ENCODE measurements around the gene RBM20.

RBM20 gene

DNA sequence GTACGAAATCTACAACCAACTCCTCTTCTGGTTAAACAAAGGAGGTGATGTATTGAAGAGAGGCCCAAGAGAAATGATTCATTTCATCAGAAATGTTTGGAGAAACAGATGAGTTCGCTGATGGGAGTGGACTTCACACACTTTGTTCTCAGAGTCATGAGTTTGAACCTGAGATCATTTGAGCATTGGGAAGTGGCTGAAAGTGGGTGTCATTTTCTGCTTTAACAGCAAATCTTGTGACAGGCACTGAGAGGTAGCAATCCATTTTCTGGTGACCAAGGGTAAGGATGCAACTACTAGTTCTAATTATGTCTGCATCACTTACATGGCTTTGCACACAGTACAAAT, 51.4 kb downstream of the RBM20 start:
- ChIA-PET CTCF (interaction anchor here (1.5 kb wide), 1 partner anchor 24 kb away, joined by 3 read pairs; no protein-coding TSS in a partner anchor), POLR2A (no interaction called here)
- no peak for TF ChIP-seq CTCF (IDR thresholded peaks at IDR 0.05; ENCODE audit: insufficient read depth, low read length, missing control alignments)

DNA sequence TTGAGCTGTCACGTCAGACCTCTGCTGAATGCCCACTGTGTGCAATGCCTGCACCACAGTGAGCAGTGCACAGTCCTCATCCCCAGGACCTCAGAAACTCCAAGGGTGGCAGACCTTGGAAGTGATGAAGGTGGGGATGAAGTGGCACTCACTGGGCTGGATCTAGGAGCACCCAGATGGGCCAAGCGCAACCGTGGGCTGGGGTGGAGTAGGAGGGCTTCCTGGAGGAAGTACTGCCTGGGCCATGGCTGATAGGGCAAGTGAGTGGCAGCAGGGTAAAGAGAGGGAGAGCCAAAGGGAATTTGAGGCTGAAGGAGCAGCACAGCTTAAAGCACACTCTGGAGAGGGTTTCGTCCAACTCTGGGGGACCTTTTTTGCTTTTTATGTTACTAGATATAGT, 52.3 kb downstream of the RBM20 start:
- CTCF ChIA-PET, result interaction anchor here (1.0 to 1.5 kb wide), 2 partner anchors 15 to 25 kb away, joined by 3 to 4 read pairs; no protein-coding TSS in a partner anchor
- no peak for DNase-seq (ENCODE audit: low read depth, low spot score)
- no peak for TF ChIP-seq CTCF (IDR thresholded peaks at IDR 0.05; ENCODE audit: insufficient read depth, low read length, missing control alignments)
- POLR2A ChIA-PET, result no interaction called here
- no peak overlapping the region for H3K4me3 ChIP-seq (ENCODE audit: low read depth, low read length)

More for the DNA sequence above, 51.4 kb downstream of the RBM20 start:
- DNase-seq (ENCODE audit: low read depth, low spot score), result no peak
- no peak overlapping the region for H3K4me3 ChIP-seq (ENCODE audit: low read depth, low read length)

DNA sequence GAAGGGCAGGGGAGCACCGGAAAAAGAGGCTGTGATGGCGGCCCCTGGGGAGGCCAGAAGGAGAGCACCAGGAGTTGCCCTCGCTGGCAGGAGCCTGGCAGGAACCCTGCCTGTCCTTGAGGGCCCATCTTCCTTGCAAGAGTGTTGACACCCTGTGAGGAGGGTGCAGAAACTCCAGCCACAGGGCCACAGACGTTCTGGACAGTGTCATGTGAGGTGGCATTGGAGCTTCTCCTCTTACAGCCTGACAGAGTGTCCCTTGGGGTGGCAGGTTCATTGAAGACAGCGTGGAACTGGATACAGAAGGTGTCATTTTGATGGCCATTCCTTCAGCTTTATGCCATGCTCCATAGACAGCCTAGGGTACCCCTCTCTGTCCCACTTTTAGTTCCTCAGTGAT, 54.2 kb downstream of the RBM20 start:
- POLR2A ChIA-PET, result no interaction called here
- no peak for DNase-seq (ENCODE audit: low read depth, low spot score)
- CTCF ChIA-PET, result interaction anchor here (0.8 to 2.7 kb wide), 3 partner anchors 15 to 26 kb away, joined by 3 to 11 read pairs (median 4); no protein-coding TSS in a partner anchor
- H3K4me3 ChIP-seq (ENCODE audit: low read depth, low read length), result no peak overlapping the region
- TF ChIP-seq CTCF (IDR thresholded peaks at IDR 0.05; ENCODE audit: insufficient read depth, low read length, missing control alignments), result no peak

DNA sequence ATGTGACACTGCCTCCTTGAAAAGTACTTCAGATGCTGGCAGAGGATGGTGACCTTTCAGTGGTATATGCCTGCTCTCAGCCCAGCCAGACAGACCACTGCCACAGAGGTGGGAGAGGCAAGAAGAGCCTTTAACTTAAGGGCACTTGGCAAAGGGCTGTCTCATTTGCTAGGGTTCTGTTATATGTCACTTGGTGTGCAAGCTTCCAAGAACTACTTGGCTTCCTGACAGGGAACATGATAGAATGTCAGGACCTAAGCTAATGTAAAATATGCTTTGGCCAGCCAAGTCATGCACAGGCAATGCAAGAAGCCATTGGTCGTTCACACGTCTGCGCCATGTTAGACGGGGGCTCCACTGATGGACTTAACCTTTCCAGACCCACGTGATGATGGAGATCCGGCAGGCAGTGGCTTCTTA, 54.7 kb downstream of the RBM20 start:
- ChIA-PET POLR2A (no interaction called here), CTCF (interaction anchor here (0.8 to 2.7 kb wide), 2 partner anchors 15 to 27 kb away, joined by 3 to 11 read pairs; no protein-coding TSS in a partner anchor)
- H3K4me3 ChIP-seq (ENCODE audit: low read depth, low read length), result no peak overlapping the region
- no peak for DNase-seq (ENCODE audit: low read depth, low spot score)
- TF ChIP-seq CTCF (IDR thresholded peaks at IDR 0.05; ENCODE audit: insufficient read depth, low read length, missing control alignments), result no peak

GRCh38 chr10:110699859-110700468, 55.8 kb downstream of the RBM20 start:
- no peak for DNase-seq (ENCODE audit: low read depth, low spot score)
- CTCF ChIA-PET, result interaction anchor here (0.6 kb wide), 1 partner anchor 28 kb away, joined by 3 read pairs; no protein-coding TSS in a partner anchor
- POLR2A ChIA-PET, result no interaction called here

More at GRCh38 chr10:110699859-110700468, 55.8 kb downstream of the RBM20 start:
- no peak for TF ChIP-seq CTCF (IDR thresholded peaks at IDR 0.05; ENCODE audit: insufficient read depth, low read length, missing control alignments)
- H3K4me3 ChIP-seq (ENCODE audit: low read depth, low read length), result no peak overlapping the region

All from AG04449 (cell line).